ENCODE results near the gene DPRX. TPM values are rescaled to one million over a fixed set of nuclear protein-coding genes. Genes with fewer than 3 reads are reported as not detected.

Gene DPRX
- total RNA-seq, 4 donors from 2014 or later = not detected

DNA sequence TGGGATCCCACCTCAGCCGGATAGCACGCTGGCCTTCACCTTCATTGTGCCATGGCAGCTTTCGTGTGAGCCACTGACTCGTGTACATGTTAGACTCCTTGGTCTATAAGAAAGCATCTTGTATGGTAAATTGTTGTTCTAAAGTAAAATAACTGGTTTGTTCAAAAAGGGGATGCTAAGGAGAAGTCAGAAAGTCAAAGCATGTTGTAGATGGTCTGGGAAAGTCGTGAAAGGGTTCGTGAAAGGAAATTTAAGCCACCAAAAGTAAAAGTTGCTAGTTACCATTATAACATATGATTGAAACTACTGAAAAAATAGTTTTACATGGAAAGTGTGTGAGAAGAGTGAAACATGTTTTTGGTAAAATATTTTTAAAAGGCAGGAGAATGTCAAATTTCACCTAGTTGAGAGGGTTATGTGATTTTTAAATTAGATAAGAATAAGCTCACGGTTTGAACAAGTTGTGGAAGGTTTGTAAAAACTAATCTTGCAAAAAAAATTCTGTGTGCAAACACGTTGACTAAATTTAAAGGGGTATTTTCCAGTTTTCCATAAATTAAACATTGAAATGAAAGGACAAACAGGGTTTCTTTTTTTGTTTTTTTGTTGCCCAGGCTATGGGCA is 23.4 kb downstream of the DPRX start:
- in situ Hi-C loops (cut with MboI; ENCODE audit: low pct_ligation_motif_present in 1 of 4, low pct_unique_long_range_greater_than_20kb in 1 of 4, low sequenced_read_pairs in 3 of 4) (no loop called here), intact Hi-C loops (cut with DNase I; ENCODE audit: low total_unique reads) (loop anchor here (2.0 kb wide), 1 partner anchor 68 kb away; no protein-coding TSS in a partner anchor)
- H3K36me3 ChIP-seq = no peaks in the 10 kb centered on the region
- no peak for DNase-seq
- WGBS, 2 donors (ENCODE audit: low coverage in 1 of 2) = 66 to 78% methylated on average over 4 to 8 of the region's 8 CpGs
- H3K27ac ChIP-seq = no peak overlapping the region
- no peaks in the 10 kb centered on the region for H3K27me3 ChIP-seq
- TF ChIP-seq, protein P1, sequence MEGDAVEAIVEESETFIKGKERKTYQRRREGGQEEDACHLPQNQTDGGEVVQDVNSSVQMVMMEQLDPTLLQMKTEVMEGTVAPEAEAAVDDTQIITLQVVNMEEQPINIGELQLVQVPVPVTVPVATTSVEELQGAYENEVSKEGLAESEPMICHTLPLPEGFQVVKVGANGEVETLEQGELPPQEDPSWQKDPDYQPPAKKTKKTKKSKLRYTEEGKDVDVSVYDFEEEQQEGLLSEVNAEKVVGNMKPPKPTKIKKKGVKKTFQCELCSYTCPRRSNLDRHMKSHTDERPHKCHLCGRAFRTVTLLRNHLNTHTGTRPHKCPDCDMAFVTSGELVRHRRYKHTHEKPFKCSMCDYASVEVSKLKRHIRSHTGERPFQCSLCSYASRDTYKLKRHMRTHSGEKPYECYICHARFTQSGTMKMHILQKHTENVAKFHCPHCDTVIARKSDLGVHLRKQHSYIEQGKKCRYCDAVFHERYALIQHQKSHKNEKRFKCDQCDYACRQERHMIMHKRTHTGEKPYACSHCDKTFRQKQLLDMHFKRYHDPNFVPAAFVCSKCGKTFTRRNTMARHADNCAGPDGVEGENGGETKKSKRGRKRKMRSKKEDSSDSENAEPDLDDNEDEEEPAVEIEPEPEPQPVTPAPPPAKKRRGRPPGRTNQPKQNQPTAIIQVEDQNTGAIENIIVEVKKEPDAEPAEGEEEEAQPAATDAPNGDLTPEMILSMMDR (IDR thresholded peaks at IDR 0.05) = no peak
- TF ChIP-seq EP300 (IDR thresholded peaks at IDR 0.05; ENCODE audit: low read depth) (no peak), POLR2A (IDR thresholded peaks at IDR 0.05) (no peak), POLR2AphosphoS5 (IDR thresholded peaks at IDR 0.05) (no peak)
- no peak overlapping the region for H3K4me3 ChIP-seq
- peaks cover 3 to 5% of the 10 kb centered on the region in 2 donors for H3K9me3 ChIP-seq
- no peaks in the 10 kb centered on the region for H3K4me1 ChIP-seq

DNA sequence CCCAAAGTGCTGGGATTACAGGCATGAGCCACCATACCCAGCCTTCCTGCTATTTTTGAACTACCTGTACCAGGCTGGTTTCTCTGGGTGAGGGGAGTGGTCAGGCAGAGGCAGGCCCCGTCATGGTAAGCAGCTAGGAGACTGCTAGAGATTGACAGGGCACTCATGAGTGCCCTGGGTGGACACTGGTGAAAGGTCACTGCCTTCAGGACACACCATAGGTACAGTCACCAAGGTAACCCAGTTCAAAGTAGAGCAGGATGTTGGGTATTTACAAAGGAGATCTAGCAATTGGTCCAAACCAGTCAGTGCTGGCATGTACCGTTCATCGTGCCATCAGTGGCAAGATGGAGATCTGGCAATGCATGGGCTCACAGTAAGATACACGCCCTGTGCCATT is 25.5 kb downstream of the DPRX start:
- intact Hi-C loops (cut with DNase I; ENCODE audit: low total_unique reads) = no loop called here
- 51 to 60% methylated on average over 1 to 4 of the region's 4 CpGs for WGBS, 2 donors (ENCODE audit: low coverage in 1 of 2)
- Histone ChIP-seq H3K9me3 (peaks cover under 1 to 3% of the 10 kb centered on the region in 2 donors), H3K27me3 (no peaks in the 10 kb centered on the region), H3K4me1 (no peaks in the 10 kb centered on the region), H3K27ac (no peak overlapping the region), H3K36me3 (no peaks in the 10 kb centered on the region), H3K4me3 (no peak overlapping the region)
- no peak for DNase-seq
- TF ChIP-seq POLR2AphosphoS5 (IDR thresholded peaks at IDR 0.05) (no peak), POLR2A (IDR thresholded peaks at IDR 0.05) (no peak), EP300 (IDR thresholded peaks at IDR 0.05; ENCODE audit: low read depth) (no peak)
- TF ChIP-seq, protein P1 (IDR thresholded peaks at IDR 0.05) = no peak
- in situ Hi-C loops (cut with MboI; ENCODE audit: low pct_ligation_motif_present in 1 of 4, low pct_unique_long_range_greater_than_20kb in 1 of 4, low sequenced_read_pairs in 3 of 4) = no loop called here

DNA sequence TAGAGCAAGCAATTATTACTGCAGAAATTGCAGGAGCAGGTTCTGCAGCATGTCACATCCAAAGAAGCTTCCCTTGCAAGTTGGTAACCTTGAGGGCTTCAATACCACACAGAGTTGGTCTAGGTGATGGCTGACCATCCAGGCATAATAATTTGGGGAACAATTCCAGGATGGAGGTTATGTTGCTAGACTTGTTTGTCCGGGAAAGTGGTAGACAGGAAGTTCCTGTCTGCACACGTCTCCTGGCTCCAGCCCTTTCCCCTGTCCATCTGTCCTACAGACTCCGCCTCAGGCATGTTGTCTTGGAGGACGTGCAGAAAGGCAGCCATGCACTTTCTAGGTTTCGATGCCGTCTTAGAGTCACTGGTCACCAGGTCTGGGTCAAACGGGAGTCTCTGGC is 26.0 kb downstream of the DPRX start:
- Histone ChIP-seq H3K27me3 (no peaks in the 10 kb centered on the region), H3K36me3 (no peaks in the 10 kb centered on the region), H3K4me3 (no peak overlapping the region), H3K9me3 (peaks cover 0 to 3% of the 10 kb centered on the region in 2 donors), H3K4me1 (no peaks in the 10 kb centered on the region), H3K27ac (no peak overlapping the region)
- intact Hi-C loops (cut with DNase I; ENCODE audit: low total_unique reads) (no loop called here), in situ Hi-C loops (cut with MboI; ENCODE audit: low pct_ligation_motif_present in 1 of 4, low pct_unique_long_range_greater_than_20kb in 1 of 4, low sequenced_read_pairs in 3 of 4) (no loop called here)
- WGBS, 2 donors (ENCODE audit: low coverage in 1 of 2) = 80% methylated on average over 7 of the region's 7 CpGs; no CpG with 5 or more reads in 1 of the 2 donors
- TF ChIP-seq, protein P1 (IDR thresholded peaks at IDR 0.05) = no peak
- TF ChIP-seq POLR2A (IDR thresholded peaks at IDR 0.05) = no peak
- no peak for TF ChIP-seq EP300 (IDR thresholded peaks at IDR 0.05; ENCODE audit: low read depth)
- TF ChIP-seq POLR2AphosphoS5 (IDR thresholded peaks at IDR 0.05) = no peak
- no peak for DNase-seq

DNA sequence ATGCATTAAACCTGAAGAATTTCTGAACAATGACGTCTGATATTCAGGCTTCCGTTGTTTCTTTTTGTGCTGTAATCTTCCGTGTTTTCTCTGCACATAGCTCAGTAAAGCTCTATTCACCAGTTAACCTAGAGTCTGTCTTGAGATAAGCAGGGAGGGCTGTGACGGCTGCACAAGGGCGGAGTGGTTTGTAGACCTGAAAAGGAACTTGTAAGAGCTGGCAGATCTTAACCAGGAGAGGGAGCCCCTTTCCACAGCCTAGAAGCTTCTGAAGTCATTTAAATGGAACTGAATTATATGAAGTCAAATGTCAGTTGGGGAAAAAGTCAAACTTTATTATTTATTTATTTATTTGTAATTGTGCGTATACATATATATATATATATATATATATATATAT is 27.5 kb downstream of the DPRX start:
- Histone ChIP-seq H3K27me3 (no peaks in the 10 kb centered on the region), H3K27ac (no peak overlapping the region), H3K4me3 (no peak overlapping the region), H3K9me3 (peaks cover 0 to 3% of the 10 kb centered on the region in 2 donors), H3K36me3 (no peaks in the 10 kb centered on the region), H3K4me1 (no peaks in the 10 kb centered on the region)
- intact Hi-C loops (cut with DNase I; ENCODE audit: low total_unique reads) (no loop called here), in situ Hi-C loops (cut with MboI; ENCODE audit: low pct_ligation_motif_present in 1 of 4, low pct_unique_long_range_greater_than_20kb in 1 of 4, low sequenced_read_pairs in 3 of 4) (no loop called here)
- DNase-seq = no peak
- TF ChIP-seq, protein P1 (IDR thresholded peaks at IDR 0.05) = no peak
- TF ChIP-seq POLR2AphosphoS5 (IDR thresholded peaks at IDR 0.05) (no peak), POLR2A (IDR thresholded peaks at IDR 0.05) (no peak), EP300 (IDR thresholded peaks at IDR 0.05; ENCODE audit: low read depth) (no peak)
- WGBS, 2 donors (ENCODE audit: low coverage in 1 of 2) = 28 to 32% methylated on average over 6 of the region's 6 CpGs
